8988T (cell line): ENCODE results near the gene NCK2.
"Not testable (repeated sequence)": the region's sequence is repeated elsewhere in the genome, so short reads cannot be mapped to it uniquely, and the experiment has no call there.

Experiments used
- DNase-seq: peaks from one replicate; pipeline ENCODE4 v3.0.0; 2011

Gene NCK2

GRCh38 chr2:105756865-105757264, 12.2 kb downstream of the NCK2 start:
- not testable (repeated sequence) for DNase-seq

- no peak for DNase-seq
Measured at GRCh38 chr2:105757433-105757832, 12.7 kb downstream of the NCK2 start.

- DNase-seq: no peak
Measured at GRCh38 chr2:105760191-105760590, 15.5 kb downstream of the NCK2 start.

DNA sequence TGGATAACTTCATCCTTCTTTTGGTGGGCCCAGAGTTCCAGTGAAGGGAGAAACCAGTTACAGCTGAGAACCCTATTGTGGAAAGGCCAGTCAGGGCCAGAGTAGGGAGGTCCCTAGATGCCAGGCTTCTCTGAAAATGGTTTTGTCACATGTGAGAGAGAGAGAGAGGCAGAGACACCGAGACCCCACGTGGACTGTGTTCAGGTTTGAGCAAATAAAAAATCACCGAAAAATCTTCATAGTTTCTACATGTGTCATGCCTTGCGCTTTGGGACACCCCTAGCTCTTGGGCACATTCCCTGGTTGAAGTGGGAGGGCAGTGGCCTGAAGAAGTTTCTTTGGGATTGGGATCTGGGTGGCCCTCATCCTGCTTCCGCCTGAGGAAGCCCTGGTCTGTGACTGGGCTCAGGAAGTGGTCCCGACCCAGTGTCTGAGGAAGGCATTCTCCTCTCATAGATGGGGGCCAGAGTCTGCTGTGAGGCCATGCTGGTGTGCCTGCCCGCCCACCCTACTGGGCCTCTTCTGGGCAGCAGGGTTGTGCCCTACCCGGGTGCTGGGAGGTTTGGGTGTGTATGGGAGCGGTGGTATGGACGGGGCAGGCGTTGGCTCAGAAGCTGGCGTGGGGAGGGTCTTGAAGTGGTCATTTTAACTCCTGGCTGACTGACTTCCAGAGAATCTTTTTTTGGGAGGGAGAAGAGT, 16.1 kb downstream of the NCK2 start:
- DNase-seq: no peak

- no peak for DNase-seq
Measured at GRCh38 chr2:105761931-105762515, 17.3 kb downstream of the NCK2 start.

DNA sequence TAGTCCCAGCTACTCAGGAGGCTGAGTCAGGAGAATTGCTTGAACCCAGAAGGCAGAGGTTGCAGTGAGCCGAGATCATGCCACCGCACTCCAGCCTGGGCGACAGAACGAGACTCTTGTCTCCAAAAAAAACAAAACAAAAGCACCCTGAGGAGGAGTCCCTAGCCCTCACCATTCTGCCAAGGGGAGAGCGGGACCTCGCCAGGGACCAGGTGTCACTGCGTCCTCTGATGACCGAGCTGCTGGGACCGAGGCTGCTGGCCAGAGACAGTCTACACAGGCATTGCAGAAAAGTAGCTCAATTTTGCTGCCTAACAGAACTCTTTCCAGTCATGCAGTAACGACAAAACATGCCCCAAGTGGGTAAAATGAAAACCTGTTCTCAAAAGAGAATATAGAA, 18.4 kb downstream of the NCK2 start:
- DNase-seq: no peak

- DNase-seq: no peak
Measured at GRCh38 chr2:105764059-105764458, 19.3 kb downstream of the NCK2 start.

DNA sequence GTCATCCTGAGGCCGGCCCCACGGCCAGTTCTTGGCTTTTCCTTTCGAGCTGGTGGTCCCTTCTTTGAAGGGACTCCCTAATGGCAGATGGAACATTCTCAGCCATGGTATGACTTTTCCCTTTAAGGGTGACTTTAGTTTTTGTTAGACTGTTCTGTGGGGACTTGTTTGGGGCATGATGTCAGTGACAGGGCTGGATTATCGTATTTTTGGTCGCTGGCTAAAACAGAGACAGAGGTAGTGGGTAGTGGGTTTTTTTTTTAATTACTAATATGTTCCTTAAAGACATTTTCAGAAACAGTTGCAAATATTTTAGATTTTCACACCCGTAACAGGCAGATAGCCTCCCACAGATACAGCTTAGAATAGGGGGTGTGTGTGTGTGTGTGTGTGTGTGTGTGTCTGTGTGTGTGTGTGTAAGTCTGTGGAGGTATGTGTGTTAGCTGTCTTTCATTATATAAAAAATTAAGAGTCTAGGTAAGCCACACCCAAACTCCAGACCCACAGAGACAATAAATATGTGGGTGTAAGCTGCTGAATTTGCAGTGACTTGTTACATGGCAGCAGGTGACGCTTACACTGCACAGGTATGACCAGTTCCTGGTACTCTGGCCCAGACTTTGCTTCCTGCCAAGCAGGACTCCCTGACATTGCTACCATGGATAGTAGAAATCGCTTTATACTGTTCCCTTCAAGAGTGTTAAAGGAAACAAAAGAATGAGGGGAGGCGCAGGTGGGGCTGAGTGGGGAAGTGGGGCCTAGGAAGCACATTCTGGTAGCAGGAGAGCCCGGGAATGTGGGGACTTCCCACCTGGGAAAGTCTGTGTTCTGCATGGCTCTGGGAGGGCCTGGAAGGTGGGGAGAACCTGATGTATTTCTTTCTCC, 20.9 kb downstream of the NCK2 start:
- DNase-seq: no peak

DNA sequence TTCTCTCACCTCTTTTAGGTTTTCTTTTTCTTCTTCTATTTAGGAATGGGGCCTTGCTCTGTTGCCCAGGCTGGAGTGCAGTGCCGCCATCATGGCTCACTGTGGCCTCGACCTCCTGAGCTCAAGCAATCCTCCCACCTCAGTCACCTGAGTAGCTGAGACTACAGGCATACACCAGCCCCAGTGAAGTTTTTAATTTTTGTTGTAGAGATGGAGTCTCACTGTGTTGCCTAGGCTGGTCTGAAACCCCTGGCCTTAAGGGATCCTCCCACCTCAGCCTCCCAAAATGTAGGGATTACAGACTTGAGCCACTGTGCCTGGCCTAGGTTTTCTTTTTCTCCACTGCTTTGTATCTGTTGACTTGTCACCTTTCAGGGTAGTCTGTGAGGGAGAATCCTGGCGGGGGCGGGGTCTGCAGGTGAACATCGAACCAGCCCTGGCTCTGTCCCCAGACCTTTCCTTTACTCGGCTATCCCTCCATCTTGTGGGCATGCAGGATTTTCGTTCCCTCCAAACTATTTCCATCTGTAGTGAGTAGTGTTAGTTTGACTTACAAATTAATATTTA, 21.7 kb downstream of the NCK2 start:
- DNase-seq: no peak

DNA sequence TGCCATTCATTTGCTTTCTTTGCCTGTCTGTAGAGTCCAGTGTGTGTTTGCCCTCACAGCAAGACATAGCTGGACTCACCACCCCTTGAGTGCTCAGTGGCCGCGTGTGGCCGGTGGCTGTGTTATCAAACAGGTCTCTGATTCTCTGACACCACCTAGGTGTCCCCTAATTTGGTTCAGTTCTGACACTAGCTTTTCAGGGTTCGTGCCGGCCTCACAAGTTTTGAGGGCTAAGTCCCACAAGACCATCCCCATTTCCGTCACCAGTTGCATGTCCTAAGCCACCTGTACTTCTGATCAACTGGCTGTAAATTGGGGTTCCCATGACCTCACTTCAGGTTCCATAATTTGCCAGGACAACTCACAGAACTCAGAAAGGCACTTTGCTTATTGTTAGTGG, 23.5 kb downstream of the NCK2 start:
- no peak for DNase-seq

- DNase-seq: no peak
Measured at GRCh38 chr2:105768961-105769452, 24.3 kb downstream of the NCK2 start.

DNA sequence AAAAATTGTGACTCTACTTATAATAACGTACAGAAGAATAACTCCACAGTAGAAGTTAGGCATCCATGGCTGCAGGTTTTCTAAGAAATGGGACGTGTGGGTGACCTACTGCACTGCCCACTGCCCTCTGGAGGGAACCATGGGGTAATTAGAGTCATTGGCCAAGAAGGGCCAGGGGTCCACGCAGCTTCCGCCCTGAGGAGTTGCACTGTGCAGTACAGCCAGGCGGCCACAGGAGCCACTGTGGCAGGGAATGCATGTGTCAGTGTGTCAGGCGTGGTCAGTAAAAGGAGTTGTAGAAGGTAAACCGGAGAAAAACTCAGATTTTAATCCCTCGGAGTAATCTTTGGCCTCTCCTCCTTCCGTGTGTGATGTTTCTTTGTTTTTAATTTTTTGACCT, 24.8 kb downstream of the NCK2 start:
- no peak for DNase-seq

GRCh38 chr2:105770149-105770548, 25.4 kb downstream of the NCK2 start:
- DNase-seq: no peak

DNA sequence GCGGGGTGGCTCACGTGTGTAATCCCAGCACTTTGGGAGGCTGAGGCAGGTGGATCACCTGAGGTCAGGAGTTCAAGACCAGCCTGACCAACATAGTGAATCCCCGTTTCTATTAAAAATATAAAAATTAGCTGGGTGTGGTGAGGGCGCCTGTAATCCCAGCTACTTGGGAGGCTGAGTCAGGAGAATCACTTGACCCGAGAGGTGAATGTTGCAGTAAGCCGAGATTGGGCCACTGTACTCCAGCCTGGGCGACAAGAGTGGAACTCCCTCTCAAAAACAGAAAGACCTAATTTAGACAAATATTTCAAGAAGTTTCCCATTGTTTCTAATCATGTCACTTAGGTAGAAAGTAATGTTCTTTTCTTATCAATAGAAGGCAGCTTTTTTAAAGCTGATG, 26.6 kb downstream of the NCK2 start:
- not testable (repeated sequence) for DNase-seq

DNA sequence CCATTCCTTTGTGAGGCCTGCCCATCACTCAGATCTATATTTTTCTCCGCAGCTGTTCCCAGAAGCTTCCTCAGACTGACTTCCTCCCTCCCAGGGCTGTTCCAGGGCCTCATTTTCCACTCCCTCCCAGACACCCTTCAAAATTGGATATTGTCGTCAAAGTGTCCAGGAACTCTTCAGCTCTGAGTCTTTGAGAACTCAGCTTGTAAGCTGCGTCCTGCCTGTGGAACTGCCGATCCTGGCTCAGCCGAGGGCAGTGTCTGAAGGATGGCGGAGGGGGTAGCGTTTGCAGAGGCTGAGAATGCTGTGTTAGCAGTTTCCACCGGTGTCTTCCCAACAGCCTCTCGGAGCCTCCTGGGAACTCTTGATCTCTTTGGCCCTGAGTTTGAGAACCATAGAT, 27.1 kb downstream of the NCK2 start:
- DNase-seq: no peak

DNA sequence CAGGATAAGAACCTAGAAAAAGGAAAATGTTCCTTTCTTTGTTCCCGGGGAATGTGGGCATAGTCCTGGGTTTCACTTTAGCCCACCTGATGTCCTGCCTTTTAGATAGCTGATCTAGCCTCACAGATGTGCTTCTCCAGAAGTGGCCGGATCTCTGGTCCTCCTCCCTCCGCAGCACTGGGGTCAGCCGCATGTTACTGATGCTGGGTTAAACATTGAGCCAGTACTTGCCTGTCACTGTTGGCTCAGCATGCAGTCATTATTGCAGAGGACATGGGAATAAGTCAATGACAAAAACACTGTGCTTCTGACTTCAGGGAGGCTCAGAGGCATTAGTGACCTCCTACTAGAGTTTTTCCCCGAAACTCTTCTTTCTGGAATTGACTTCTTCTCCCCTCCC, 27.6 kb downstream of the NCK2 start:
- no peak for DNase-seq

DNA sequence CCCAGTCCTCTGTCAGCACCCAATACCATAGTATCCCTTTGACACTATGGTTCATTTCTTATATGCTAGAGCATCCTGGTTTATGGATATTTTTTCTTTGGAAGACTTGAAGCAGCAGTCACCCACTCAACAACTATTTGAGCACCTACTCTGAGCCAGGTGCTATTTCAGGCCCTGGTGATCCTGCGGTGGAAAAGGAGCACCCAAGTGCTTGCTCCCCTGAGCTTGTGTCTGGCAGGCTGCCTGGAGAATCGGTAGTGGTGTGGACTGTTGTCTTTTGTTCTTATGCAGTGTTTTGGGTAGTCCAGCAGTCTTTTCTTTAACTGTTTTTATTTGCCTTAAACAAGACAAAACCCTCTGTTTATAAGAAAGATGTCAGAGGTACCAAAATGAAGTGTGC, 28.9 kb downstream of the NCK2 start:
- DNase-seq: no peak

DNA sequence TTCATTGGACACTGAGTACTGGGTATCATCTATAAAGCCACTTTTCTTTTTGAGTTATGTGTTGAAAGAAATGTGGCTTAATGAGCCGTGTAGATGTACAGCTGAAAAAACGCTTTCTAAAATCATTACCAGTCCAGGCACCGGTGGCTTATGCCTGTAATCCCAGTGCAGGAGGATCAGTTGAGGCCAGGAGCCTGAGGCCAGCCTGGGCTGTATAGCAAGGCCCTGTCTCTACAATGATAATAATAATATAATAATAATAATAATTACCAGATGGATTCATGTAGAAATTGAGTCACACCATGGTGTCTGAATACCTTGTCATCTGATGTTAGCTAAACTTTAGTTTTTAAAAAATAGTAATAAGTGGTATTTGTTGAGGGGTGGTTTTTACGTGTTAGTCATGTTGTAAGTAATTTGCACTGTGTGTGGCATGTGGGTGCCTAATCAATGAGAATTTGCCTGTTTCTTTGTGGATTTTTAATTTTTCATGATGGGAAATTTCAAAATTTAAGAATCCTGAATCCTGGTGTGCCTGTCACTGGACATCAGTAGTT, 30.1 kb downstream of the NCK2 start:
- no peak for DNase-seq

- no peak for DNase-seq
Measured at GRCh38 chr2:105775809-105776559, 31.3 kb downstream of the NCK2 start.

DNA sequence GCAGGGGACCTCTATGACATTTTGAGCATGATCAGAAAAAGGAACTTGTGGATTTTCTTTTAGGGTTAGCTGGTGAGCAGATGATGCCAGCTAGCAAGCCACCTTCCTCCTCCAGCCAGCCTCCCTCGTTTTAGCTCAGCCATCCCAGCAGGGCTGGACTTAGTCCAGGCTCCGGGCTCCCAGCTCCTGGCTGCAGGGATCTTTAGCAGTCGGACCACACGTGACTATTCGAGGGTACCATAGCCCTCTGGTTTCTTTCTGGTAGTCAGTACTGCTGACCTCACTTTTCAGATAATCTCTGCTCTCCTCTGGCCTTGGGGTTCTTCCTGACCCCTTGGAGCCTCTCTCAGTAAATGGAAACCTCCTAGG, 31.8 kb downstream of the NCK2 start:
- DNase-seq: no peak

DNA sequence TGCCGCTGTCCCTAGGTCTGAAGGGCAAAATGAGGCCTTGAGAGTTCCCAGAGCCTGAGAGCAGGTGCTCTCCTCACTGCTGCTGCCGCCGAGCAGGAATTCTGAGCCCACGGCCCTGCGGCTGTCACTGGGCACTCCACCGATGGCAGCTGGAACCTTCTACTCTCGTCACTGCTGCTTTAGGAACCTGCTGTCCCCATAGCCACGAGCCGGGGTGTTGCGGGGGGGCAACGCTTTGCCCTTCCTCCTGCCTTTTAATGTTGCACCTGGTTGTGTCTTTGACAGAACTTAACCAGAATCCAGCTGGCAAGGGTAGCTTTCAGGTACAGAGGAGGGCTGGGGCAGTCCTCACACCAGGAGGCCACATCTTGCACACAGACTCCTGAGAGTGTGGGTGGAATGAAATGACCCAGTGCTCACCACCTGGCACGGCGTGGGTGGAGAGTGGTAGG, 32.3 kb downstream of the NCK2 start:
- no peak for DNase-seq

DNA sequence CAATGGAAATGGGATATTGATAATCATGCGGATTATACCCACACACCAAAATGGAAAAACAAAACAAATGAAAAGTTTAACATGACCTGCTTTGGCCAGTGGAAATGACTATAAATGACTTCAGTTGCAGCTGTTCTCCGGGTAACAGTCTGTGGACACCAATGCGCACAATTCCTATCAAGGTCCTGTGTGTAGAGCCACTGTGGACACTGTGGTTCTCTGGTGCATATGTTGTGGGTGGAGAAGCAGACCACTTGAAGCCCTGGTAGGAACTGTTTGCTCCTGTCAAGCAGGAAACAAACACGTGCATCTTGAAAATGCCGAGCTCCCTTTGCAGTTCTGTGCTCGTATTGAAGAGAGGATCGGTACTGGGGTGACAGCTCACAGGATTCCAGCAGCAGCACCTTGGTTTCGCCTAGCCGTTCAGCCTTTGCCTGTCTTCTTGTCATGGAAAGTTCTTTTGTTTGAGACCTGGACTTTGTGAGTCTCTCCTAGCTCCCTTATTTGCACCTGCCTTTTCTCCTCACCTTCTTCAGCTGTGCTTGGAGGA, 32.9 kb downstream of the NCK2 start:
- DNase-seq: no peak
